Kidney (tissue), 14 donors: Measurements from ENCODE around the gene UNC5A. TPM values are rescaled to one million over a fixed set of nuclear protein-coding genes. Genes with fewer than 3 reads are reported as not detected.
A peak's percentile ranks its signal among the peaks of the same experiment; 100 is the strongest.

Source experiments
- DNase-seq, 5 donors: peaks; one replicate each; pipeline ENCODE4 v3.0.0-alpha.2; 2013 to 2020
- FAIRE-seq: peaks from 2 replicates; lab custom pipeline; 2012; peaks lifted over from hg19 to GRCh38; lab: Jason Lieb, UNC
- H3K27ac ChIP-seq, 2 donors: one replicate each; pipeline ENCODE4 v1.7.0; 2013; ENCODE audit warnings: low read depth in 2 of 2, low read length in 2 of 2, inconsistent platforms in 1 of 2
- H3K27me3 ChIP-seq: one replicate; pipeline ENCODE4 v1.7.1; 2013; ENCODE audit warnings: low read length, inconsistent platforms; ENCODE audit not compliant: control insufficient read depth, insufficient read depth
- H3K36me3 ChIP-seq, 3 donors: one replicate each; pipeline versions ENCODE4 v1.7.0 to v1.7.1; 2013; ENCODE audit warnings: low read length in 3 of 3, control low read depth in 1 of 3, inconsistent platforms in 1 of 3; ENCODE audit not compliant: insufficient read depth in 3 of 3, control insufficient read depth in 2 of 3
- H3K4me1 ChIP-seq, 3 donors: one replicate each; pipeline versions ENCODE4 v1.7.0 to v1.7.1; 2013; ENCODE audit warnings: low read length in 3 of 3, inconsistent platforms in 1 of 3, low read depth in 1 of 3; ENCODE audit not compliant: control insufficient read depth in 2 of 3, insufficient read depth in 2 of 3
- H3K4me3 ChIP-seq, 3 donors: one replicate each; pipeline versions ENCODE4 v1.7.0 to v1.8.1; 2013; ENCODE audit warnings: low read length in 3 of 3, control low read depth in 1 of 3, inconsistent platforms in 1 of 3
- H3K9ac ChIP-seq, 3 donors: one replicate each; pipeline versions ENCODE4 v1.7.0 to v1.7.1; 2013; ENCODE audit warnings: low read length in 3 of 3, control low read depth in 1 of 3, inconsistent platforms in 1 of 3
- H3K9me3 ChIP-seq, 3 donors: one replicate each; pipeline versions ENCODE4 v1.7.0 to v1.7.1; 2013; ENCODE audit warnings: low read length in 3 of 3, control low read depth in 1 of 3, inconsistent platforms in 1 of 3; ENCODE audit not compliant: control insufficient read depth in 2 of 3, insufficient read depth in 1 of 3
- intact Hi-C: fragments of 100-400 bp; cut with DNase I; formaldehyde crosslinking; loops from one replicate; pipeline ENCODE4 v1.11.1; 2022
- polyA plus RNA-seq: library from polyadenylated mRNA; stranded (reverse); fragments of 350-450 nt; fragmentation: Illumina TruSeq; extraction: RNeasy Lipid Tissue Mini Kit (QIAGEN cat#74804); gene quantifications from one replicate; pipeline ENCODE4 v1.2.3, GENCODE V29; 2014; ENCODE audit warnings: low read depth, low replicate concordance; ENCODE audit not compliant: insufficient read depth
- total RNA-seq: library from RNA; stranded (reverse); fragmentation: NEBNext Ultra II Directional; extraction: Animal tissue kit (Norgen Biotek cat#: 25700); gene quantifications from one replicate; pipeline ENCODE4 v1.2.1, GENCODE V29; 2021
- TF ChIP-seq, protein P1 (sequence below): IDR thresholded peaks from 3 replicates; pipeline ENCODE4 v1.5.1; 2012; ENCODE audit warnings: mild to moderate bottlenecking, moderate library complexity, borderline replicate concordance; ENCODE audit not compliant: insufficient read depth; ENCODE audit errors: extremely low read depth
- donor health status: control.
- donor health status: control.
- donor health status: control.
- donor health status: control.
- donor health status: control.
- donor health status: DM: yes; HTN: yes; CAD: no.
- donor health status: Normal renal cell carcinoma (clear cell type).

Gene UNC5A
- total and polyA plus RNA-seq, 2 donors from 2014 or later, result 1.5 TPM; not detected in 1

GRCh38 chr5:176817369-176817840 is 7.0 kb downstream of the UNC5A start:
- TF ChIP-seq, protein P1, sequence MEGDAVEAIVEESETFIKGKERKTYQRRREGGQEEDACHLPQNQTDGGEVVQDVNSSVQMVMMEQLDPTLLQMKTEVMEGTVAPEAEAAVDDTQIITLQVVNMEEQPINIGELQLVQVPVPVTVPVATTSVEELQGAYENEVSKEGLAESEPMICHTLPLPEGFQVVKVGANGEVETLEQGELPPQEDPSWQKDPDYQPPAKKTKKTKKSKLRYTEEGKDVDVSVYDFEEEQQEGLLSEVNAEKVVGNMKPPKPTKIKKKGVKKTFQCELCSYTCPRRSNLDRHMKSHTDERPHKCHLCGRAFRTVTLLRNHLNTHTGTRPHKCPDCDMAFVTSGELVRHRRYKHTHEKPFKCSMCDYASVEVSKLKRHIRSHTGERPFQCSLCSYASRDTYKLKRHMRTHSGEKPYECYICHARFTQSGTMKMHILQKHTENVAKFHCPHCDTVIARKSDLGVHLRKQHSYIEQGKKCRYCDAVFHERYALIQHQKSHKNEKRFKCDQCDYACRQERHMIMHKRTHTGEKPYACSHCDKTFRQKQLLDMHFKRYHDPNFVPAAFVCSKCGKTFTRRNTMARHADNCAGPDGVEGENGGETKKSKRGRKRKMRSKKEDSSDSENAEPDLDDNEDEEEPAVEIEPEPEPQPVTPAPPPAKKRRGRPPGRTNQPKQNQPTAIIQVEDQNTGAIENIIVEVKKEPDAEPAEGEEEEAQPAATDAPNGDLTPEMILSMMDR, result no peak
- H3K9me3 ChIP-seq, result no peaks in the 10 kb centered on the region
- DNase-seq, result peak in 3 of 5 donors; percentile 32 to 72 (median 34)
- no peak overlapping the region for H3K4me3 ChIP-seq
- peaks cover 9% of the 10 kb centered on the region for H3K27me3 ChIP-seq
- no peak overlapping the region for H3K9ac ChIP-seq
- no peak overlapping the region for H3K27ac ChIP-seq
- no peaks in the 10 kb centered on the region for H3K4me1 ChIP-seq
- intact Hi-C loops, result no loop called here
- no peak for FAIRE-seq
- no peaks in the 10 kb centered on the region for H3K36me3 ChIP-seq

GRCh38 chr5:176817841-176818377 is 7.5 kb downstream of the UNC5A start:
- H3K36me3 ChIP-seq, result no peaks in the 10 kb centered on the region
- no peak for FAIRE-seq
- H3K9me3 ChIP-seq, result no peaks in the 10 kb centered on the region
- intact Hi-C loops, result no loop called here
- H3K9ac ChIP-seq, result no peak overlapping the region
- peaks cover 7% of the 10 kb centered on the region for H3K27me3 ChIP-seq
- peak in 4 of 5 donors; percentile 29 to 72 (median 54) for DNase-seq
- no peak overlapping the region for H3K4me3 ChIP-seq
- TF ChIP-seq, protein P1, result no peak
- no peaks in the 10 kb centered on the region for H3K4me1 ChIP-seq
- H3K27ac ChIP-seq, result no peak overlapping the region

- TF ChIP-seq, protein P1, result no peak
- Histone ChIP-seq H3K9me3 (no peaks in the 10 kb centered on the region), H3K4me1 (no peaks in the 10 kb centered on the region), H3K36me3 (no peaks in the 10 kb centered on the region), H3K27ac (no peak overlapping the region), H3K9ac (no peak overlapping the region), H3K4me3 (no peak overlapping the region), H3K27me3 (peaks cover 7% of the 10 kb centered on the region)
- no peak for FAIRE-seq
- intact Hi-C loops, result no loop called here
- peak in 1 of 5 donors; percentile 32 for DNase-seq
Measured at GRCh38 chr5:176818391-176819098, 8.2 kb downstream of the UNC5A start.
